ENCODE measurements around the gene SPOUT1. TPM values are rescaled to one million over a fixed set of nuclear protein-coding genes. Genes with fewer than 3 reads are reported as not detected.
"Not testable (repeated sequence)": the region's sequence is repeated elsewhere in the genome, so short reads cannot be mapped to it uniquely, and the experiment has no call there.

SPOUT1 gene
- total RNA-seq = 10 to 100 TPM in 2 of 4 donors, 1 to 10 TPM in 2; 4.4 to 34.2 (median 17.3) TPM

- H3K36me3 ChIP-seq = no peaks in the 10 kb centered on the region
- intact Hi-C loops (cut with DNase I; ENCODE audit: low total_unique reads) = no loop called here
- H3K4me1 ChIP-seq = no peaks in the 10 kb centered on the region
- H3K9me3 ChIP-seq = no peaks in the 10 kb centered on the region
- peak within 1 kb of the TSS; percentile 39 to 86 for H3K27ac ChIP-seq
- peak; percentile 49 to 50 for TF ChIP-seq POLR2A (IDR thresholded peaks at IDR 0.05)
- TF ChIP-seq CTCF (IDR thresholded peaks at IDR 0.05) = peak in 1 of 4 experiments; percentile 17
- H3K27me3 ChIP-seq = no peaks in the 10 kb centered on the region
- peak within 1 kb of the TSS; percentile 78 to 89 for H3K4me3 ChIP-seq
- DNase-seq = peak; percentile 91 to 94
Observed at GRCh38 chr9:128829477-128830251, at the start of gene SPOUT1. Gene SPOUT1 (minus strand): TSS chr9:128829794. CDS start chr9:128829780, 14 bp downstream.

DNA sequence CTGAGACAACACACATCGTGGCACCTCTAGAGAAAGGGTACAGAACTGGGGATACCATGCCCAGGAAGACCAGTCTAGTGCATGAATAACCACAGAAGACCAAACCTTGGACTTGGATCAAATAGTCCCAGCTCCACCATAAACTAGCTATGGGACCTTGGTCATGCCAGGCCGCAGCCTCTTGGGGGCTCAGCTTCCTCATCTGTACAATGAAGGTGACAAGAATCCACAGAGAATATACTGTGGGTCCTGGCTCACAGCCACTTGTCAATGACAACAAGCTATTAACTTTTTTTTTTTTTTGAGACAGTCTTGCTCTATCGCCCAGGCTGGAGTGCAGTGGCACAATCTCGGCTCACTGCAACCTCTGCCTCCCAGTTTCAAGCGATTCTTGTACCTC lies 48.3 kb upstream of the SPOUT1 start:
- peaks cover 0 to 4% of the 10 kb centered on the region in 2 donors for H3K4me1 ChIP-seq
- H3K9me3 ChIP-seq = no peaks in the 10 kb centered on the region
- no peaks in the 10 kb centered on the region for H3K36me3 ChIP-seq
- H3K27ac ChIP-seq = no peak overlapping the region
- H3K27me3 ChIP-seq = no peaks in the 10 kb centered on the region
- intact Hi-C loops (cut with DNase I; ENCODE audit: low total_unique reads) = no loop called here
- TF ChIP-seq CTCF (IDR thresholded peaks at IDR 0.05) (no peak), POLR2A (IDR thresholded peaks at IDR 0.05) (no peak)
- H3K4me3 ChIP-seq = no peak overlapping the region
- no peak for DNase-seq

DNA sequence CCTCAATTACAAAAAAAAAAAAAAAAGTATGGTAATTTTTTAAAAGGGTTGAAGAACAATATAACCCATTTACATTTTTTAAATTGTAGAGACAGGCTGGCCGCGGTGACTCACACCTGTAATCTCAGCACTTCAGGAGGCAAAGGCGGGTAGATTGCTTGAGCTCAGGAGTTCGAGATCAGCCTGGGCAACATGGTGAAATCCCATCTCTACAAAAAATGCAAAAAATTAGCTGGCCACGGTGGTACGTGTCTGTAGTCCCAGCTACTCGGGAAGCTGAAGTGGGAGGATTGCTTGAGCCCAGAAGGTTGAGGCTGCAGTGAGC lies 41.3 kb upstream of the SPOUT1 start:
- H3K9me3 ChIP-seq; H3K27me3 ChIP-seq; H3K4me3 ChIP-seq; DNase-seq; H3K4me1 ChIP-seq; intact Hi-C loops (cut with DNase I; ENCODE audit: low total_unique reads); H3K36me3 ChIP-seq: not testable (repeated sequence)
- peak overlapping the region in 1 of 2 donors; percentile 59 for H3K27ac ChIP-seq

- DNase-seq = no peak
- intact Hi-C loops (cut with DNase I; ENCODE audit: low total_unique reads) = no loop called here
- Histone ChIP-seq H3K4me3 (no peak overlapping the region), H3K27me3 (no peaks in the 10 kb centered on the region), H3K36me3 (no peaks in the 10 kb centered on the region), H3K27ac (peak overlapping the region in 1 of 2 donors; percentile 59), H3K4me1 (no peaks in the 10 kb centered on the region), H3K9me3 (no peaks in the 10 kb centered on the region)
- TF ChIP-seq POLR2A (IDR thresholded peaks at IDR 0.05) = no peak
- TF ChIP-seq CTCF (IDR thresholded peaks at IDR 0.05) = no peak
Observed at GRCh38 chr9:128870128-128870940, 40.7 kb upstream of the SPOUT1 start.

- DNase-seq = peak; percentile 75 to 77
- Histone ChIP-seq H3K36me3 (no peaks in the 10 kb centered on the region), H3K27me3 (no peaks in the 10 kb centered on the region), H3K9me3 (no peaks in the 10 kb centered on the region), H3K27ac (no peak overlapping the region), H3K4me3 (no peak overlapping the region), H3K4me1 (no peaks in the 10 kb centered on the region)
- TF ChIP-seq POLR2A (IDR thresholded peaks at IDR 0.05) (no peak), CTCF (IDR thresholded peaks at IDR 0.05) (peak; percentile 95 to 98 (median 96))
- intact Hi-C loops (cut with DNase I; ENCODE audit: low total_unique reads) = loop anchor here (2.0 kb wide), 1 partner anchor 63 kb away; no protein-coding TSS in a partner anchor
Observed at GRCh38 chr9:128863647-128864046, 34.1 kb upstream of the SPOUT1 start.
